ENCODE measurements around the gene DTD2. TPM values are rescaled to one million over a fixed set of nuclear protein-coding genes. Genes with fewer than 3 reads are reported as not detected.
A peak's percentile ranks its signal among the peaks of the same experiment; 100 is the strongest.

The DTD2 gene
- total RNA-seq, 1 donor from 2014 or later, result 26.7 TPM

DNA sequence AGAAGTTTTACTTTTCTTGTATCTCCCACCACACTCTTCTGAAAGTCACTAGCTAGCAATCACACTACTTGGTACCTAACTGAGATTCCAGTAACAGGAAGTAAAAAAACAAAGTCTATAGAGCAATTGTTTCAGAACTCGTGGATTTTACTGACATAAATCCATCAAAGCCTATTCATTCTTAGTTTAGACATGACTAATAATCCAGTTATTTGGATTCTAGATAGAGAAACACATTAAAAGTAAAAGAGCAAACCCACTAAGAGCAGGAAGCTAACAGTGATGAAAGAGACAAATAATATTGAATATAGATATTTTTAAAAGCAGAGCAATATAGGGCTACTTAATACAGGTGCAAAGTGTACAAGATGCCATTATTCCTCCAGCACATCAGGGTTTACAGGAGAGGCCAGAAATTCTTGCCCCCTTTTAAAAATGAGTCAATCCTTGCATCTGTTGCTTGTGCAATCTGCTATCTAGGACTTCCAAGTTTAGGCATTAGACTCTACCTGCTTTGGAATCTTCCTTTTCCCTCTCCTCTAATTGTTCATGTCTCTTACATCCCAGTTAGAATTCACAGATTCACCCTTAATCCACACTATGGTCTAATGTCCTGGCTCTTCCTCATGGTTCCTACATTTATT lies 43.0 kb downstream of the DTD2 start:
- intact Hi-C loops (cut with micrococcal nuclease), result no loop called here
- Mint-ChIP-seq H3K27me3 (ENCODE audit: low read depth) (no peaks in the 10 kb centered on the region), H3K4me1 (ENCODE audit: low read depth) (peaks cover 21% of the 10 kb centered on the region), H3K4me3 (ENCODE audit: low read depth) (no peak overlapping the region), H3K27ac (peak overlapping the region; percentile 5), H3K9me3 (no peaks in the 10 kb centered on the region), H3K36me3 (ENCODE audit: low read depth) (no peaks in the 10 kb centered on the region)
- DNase-seq (ENCODE audit: low spot score), result no peak

- H3K27ac Mint-ChIP-seq, result no peak overlapping the region
- no peak overlapping the region for H3K4me3 Mint-ChIP-seq (ENCODE audit: low read depth)
- no peaks in the 10 kb centered on the region for H3K27me3 Mint-ChIP-seq (ENCODE audit: low read depth)
- no peaks in the 10 kb centered on the region for H3K9me3 Mint-ChIP-seq
- intact Hi-C loops (cut with micrococcal nuclease), result no loop called here
- H3K4me1 Mint-ChIP-seq (ENCODE audit: low read depth), result peaks cover 14% of the 10 kb centered on the region
- no peaks in the 10 kb centered on the region for H3K36me3 Mint-ChIP-seq (ENCODE audit: low read depth)
- DNase-seq (ENCODE audit: low spot score), result no peak
Measured at GRCh38 chr14:31411218-31411727, 46.0 kb downstream of the DTD2 start.

DNA sequence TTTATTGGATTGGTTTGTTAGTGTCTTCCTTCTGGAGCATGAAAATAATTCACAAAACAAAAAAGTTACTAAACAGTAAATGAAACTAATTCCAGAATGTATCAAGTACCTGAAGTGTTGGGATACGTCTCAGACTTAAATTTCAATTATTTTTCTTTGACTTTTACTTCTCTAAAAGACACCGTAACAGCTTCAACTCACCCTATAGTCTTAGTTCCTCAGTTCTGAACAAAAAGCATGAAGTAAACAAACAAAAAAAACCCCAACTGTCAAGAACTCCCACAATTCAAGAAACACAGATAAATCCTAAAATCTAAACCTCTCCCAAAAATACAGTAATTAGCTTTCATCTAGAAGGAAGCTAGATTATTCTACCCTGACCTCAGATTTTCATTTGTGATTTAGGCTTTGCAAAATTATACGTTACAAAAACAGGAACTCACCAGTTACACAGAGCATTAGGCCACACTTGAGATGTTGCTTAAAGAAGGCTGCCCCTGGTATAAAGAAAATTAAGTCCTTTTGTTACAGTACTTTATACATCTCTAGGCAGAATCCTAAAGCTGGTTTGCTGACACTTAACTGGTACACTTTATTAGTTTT lies 47.2 kb downstream of the DTD2 start:
- H3K27ac Mint-ChIP-seq, result no peak overlapping the region
- intact Hi-C loops (cut with micrococcal nuclease), result no loop called here
- no peaks in the 10 kb centered on the region for H3K36me3 Mint-ChIP-seq (ENCODE audit: low read depth)
- no peak overlapping the region for H3K4me3 Mint-ChIP-seq (ENCODE audit: low read depth)
- no peaks in the 10 kb centered on the region for H3K9me3 Mint-ChIP-seq
- no peak for DNase-seq (ENCODE audit: low spot score)
- H3K4me1 Mint-ChIP-seq (ENCODE audit: low read depth), result peaks cover 18% of the 10 kb centered on the region
- H3K27me3 Mint-ChIP-seq (ENCODE audit: low read depth), result no peaks in the 10 kb centered on the region

DNA sequence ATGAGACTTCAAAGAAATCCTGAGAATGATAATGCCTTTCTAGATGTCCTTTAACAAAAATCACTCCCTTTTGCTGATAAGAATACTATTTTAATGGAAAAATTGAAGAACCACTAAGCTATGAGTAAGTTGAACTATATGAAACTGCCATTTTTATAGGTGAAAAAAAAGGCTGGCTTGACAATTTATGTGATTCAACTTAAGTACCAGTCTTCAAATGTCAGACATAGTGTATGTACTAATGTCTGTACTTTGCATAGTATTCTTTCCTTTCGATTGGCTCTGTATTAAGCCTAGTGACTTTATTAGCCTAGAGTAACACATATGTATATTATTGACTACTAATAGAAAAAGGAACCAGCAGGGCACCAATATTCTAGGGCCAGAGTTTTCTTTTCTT lies 48.9 kb downstream of the DTD2 start:
- no peaks in the 10 kb centered on the region for H3K9me3 Mint-ChIP-seq
- H3K4me1 Mint-ChIP-seq (ENCODE audit: low read depth), result peaks cover 12% of the 10 kb centered on the region
- peak overlapping the region; percentile 7 for H3K27ac Mint-ChIP-seq
- intact Hi-C loops (cut with micrococcal nuclease), result loop anchor here (1.0 kb wide), 1 partner anchor 8 kb away; no protein-coding TSS in a partner anchor
- no peak for DNase-seq (ENCODE audit: low spot score)
- no peak overlapping the region for H3K4me3 Mint-ChIP-seq (ENCODE audit: low read depth)
- no peaks in the 10 kb centered on the region for H3K36me3 Mint-ChIP-seq (ENCODE audit: low read depth)
- no peaks in the 10 kb centered on the region for H3K27me3 Mint-ChIP-seq (ENCODE audit: low read depth)

- Mint-ChIP-seq H3K4me1 (ENCODE audit: low read depth) (peaks cover 16% of the 10 kb centered on the region), H3K9me3 (no peaks in the 10 kb centered on the region), H3K4me3 (ENCODE audit: low read depth) (no peak overlapping the region), H3K36me3 (ENCODE audit: low read depth) (peaks cover 9% of the 10 kb centered on the region), H3K27me3 (ENCODE audit: low read depth) (no peaks in the 10 kb centered on the region), H3K27ac (no peak overlapping the region)
- intact Hi-C loops (cut with micrococcal nuclease), result no loop called here
- no peak for DNase-seq (ENCODE audit: low spot score)
Measured at GRCh38 chr14:31405599-31406232, 51.6 kb downstream of the DTD2 start.

- intact Hi-C loops (cut with micrococcal nuclease), result no loop called here
- H3K27ac Mint-ChIP-seq, result no peak overlapping the region
- H3K9me3 Mint-ChIP-seq, result no peaks in the 10 kb centered on the region
- DNase-seq (ENCODE audit: low spot score), result no peak
- peaks cover 11% of the 10 kb centered on the region for H3K36me3 Mint-ChIP-seq (ENCODE audit: low read depth)
- H3K4me1 Mint-ChIP-seq (ENCODE audit: low read depth), result peaks cover 16% of the 10 kb centered on the region
- H3K4me3 Mint-ChIP-seq (ENCODE audit: low read depth), result no peak overlapping the region
- no peaks in the 10 kb centered on the region for H3K27me3 Mint-ChIP-seq (ENCODE audit: low read depth)
Measured at GRCh38 chr14:31405106-31405505, 52.2 kb downstream of the DTD2 start.

DNA sequence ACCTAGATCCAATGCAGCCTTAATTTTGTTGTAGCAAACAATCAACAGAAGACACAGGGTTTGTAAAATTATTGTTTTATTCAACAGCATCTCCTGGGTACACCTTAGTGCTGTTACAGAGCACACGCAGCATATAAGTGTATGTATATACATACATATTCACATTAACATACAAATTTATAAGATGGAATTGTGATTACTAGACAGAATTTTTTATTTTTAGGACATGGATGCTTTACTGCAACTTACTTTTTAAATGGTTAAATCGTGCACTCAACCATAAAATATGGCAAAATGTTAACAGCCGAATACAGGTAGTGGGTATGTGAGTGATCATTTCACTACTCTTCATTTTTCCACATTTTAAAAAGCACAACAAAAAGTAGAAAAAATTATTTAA lies 53.6 kb downstream of the DTD2 start:
- Mint-ChIP-seq H3K4me1 (ENCODE audit: low read depth) (peaks cover 21% of the 10 kb centered on the region), H3K27me3 (ENCODE audit: low read depth) (no peaks in the 10 kb centered on the region), H3K27ac (no peak overlapping the region), H3K9me3 (no peaks in the 10 kb centered on the region), H3K36me3 (ENCODE audit: low read depth) (peaks cover 17% of the 10 kb centered on the region), H3K4me3 (ENCODE audit: low read depth) (no peak overlapping the region)
- intact Hi-C loops (cut with micrococcal nuclease), result no loop called here
- no peak for DNase-seq (ENCODE audit: low spot score)

GRCh38 chr14:31402764-31403439 lies 54.4 kb downstream of the DTD2 start:
- H3K36me3 Mint-ChIP-seq (ENCODE audit: low read depth), result peaks cover 25% of the 10 kb centered on the region
- H3K4me1 Mint-ChIP-seq (ENCODE audit: low read depth), result peaks cover 26% of the 10 kb centered on the region
- intact Hi-C loops (cut with micrococcal nuclease), result no loop called here
- H3K4me3 Mint-ChIP-seq (ENCODE audit: low read depth), result no peak overlapping the region
- H3K27ac Mint-ChIP-seq, result no peak overlapping the region
- no peak for DNase-seq (ENCODE audit: low spot score)
- no peaks in the 10 kb centered on the region for H3K27me3 Mint-ChIP-seq (ENCODE audit: low read depth)
- H3K9me3 Mint-ChIP-seq, result no peaks in the 10 kb centered on the region

GRCh38 chr14:31401369-31401932 lies 55.9 kb downstream of the DTD2 start:
- intact Hi-C loops (cut with micrococcal nuclease), result no loop called here
- peaks cover 28% of the 10 kb centered on the region for H3K4me1 Mint-ChIP-seq (ENCODE audit: low read depth)
- H3K36me3 Mint-ChIP-seq (ENCODE audit: low read depth), result peaks cover 31% of the 10 kb centered on the region
- no peaks in the 10 kb centered on the region for H3K27me3 Mint-ChIP-seq (ENCODE audit: low read depth)
- no peak overlapping the region for H3K4me3 Mint-ChIP-seq (ENCODE audit: low read depth)
- H3K27ac Mint-ChIP-seq, result no peak overlapping the region
- no peak for DNase-seq (ENCODE audit: low spot score)
- H3K9me3 Mint-ChIP-seq, result no peaks in the 10 kb centered on the region

DNA sequence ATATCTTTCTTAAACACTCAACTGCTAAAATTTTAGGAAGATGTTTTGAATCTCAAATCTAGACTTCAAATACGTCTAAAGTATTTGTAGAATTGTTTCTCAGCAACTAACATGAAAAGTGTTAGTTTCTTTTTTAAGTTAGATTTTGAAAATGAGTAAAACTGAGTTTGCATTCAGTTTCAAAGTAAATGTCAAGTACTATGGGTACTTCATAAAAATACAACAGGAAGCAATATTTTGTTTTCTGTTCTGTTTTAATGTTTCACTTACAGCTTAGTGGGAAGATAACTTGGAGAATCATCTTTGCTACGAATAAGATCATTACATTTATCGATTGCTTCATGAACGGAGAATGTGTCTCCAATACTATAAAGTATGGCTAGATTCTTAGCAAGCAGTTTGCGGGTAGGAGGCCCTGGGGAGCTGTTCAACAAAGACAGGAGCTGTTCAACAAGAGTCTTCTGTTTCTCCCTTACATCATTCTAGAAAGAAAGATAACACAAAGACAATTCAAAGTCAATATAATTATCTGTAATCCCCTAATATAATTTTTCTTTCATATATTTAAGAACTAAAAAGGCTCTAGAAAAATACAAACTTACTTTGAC lies 57.2 kb downstream of the DTD2 start:
- no peaks in the 10 kb centered on the region for H3K27me3 Mint-ChIP-seq (ENCODE audit: low read depth)
- H3K4me1 Mint-ChIP-seq (ENCODE audit: low read depth), result peaks cover 25% of the 10 kb centered on the region
- DNase-seq (ENCODE audit: low spot score), result no peak
- no peaks in the 10 kb centered on the region for H3K9me3 Mint-ChIP-seq
- intact Hi-C loops (cut with micrococcal nuclease), result loop anchor here (1.0 kb wide), 3 partner anchors 8 to 21 kb away; no protein-coding TSS in a partner anchor
- H3K27ac Mint-ChIP-seq, result peak overlapping the region; percentile 75
- peaks cover 33% of the 10 kb centered on the region for H3K36me3 Mint-ChIP-seq (ENCODE audit: low read depth)
- H3K4me3 Mint-ChIP-seq (ENCODE audit: low read depth), result no peak overlapping the region

Data from activated T-helper 2 cell treated with anti-CD3 and anti-CD28 coated beads, Interferon-gamma antibody, Interleukin-2, Interleukin-4, amounts not matched to agents 10 μg/mL and 5 μg/mL and 100 μg/mL, durations not matched to agents 14 hours and 24 hours and 36 hours (primary cell).